AG04449 (cell line): ENCODE results near the gene MUC5B.
"Not testable (repeated sequence)": the region's sequence is repeated elsewhere in the genome, so short reads cannot be mapped to it uniquely, and the experiment has no call there.

Experiments used
- CTCF ChIA-PET: fragments of 350-600 bp; formaldehyde crosslinking; extraction: SDS; loops from one replicate; lab custom pipeline; 2021; ENCODE audit warnings: antibody characterized with exemption; lab: Yijun Ruan, JAX
- POLR2A ChIA-PET: fragments of 400-600, 350-600 bp; formaldehyde crosslinking; extraction: SDS; loops from one replicate; lab custom pipeline; 2020; ENCODE audit warnings: antibody characterized with exemption, inconsistent platforms; lab: Yijun Ruan, JAX
- DNase-seq: peaks from one replicate; pipeline ENCODE4 v3.0.0-alpha.2; 2010; ENCODE audit warnings: low read depth, low spot score
- H3K4me3 ChIP-seq: 2 replicates; pipeline ENCODE4 v1.5.1; 2011; ENCODE audit warnings: low read depth, mild to moderate bottlenecking, control low read depth, low read length
- CTCF ChIP-seq: IDR thresholded peaks from one replicate; pipeline ENCODE4 v1.5.1; 2011; ENCODE audit warnings: mild to moderate bottlenecking, moderate library complexity, low read length, control low read depth, inconsistent platforms; ENCODE audit not compliant: insufficient read depth; ENCODE audit errors: missing control alignments

The MUC5B gene

GRCh38 chr11:1180947-1181391, 41.9 kb upstream of the MUC5B start:
- TF ChIP-seq CTCF = no peak
- no peak for DNase-seq
- POLR2A ChIA-PET = no interaction called here
- H3K4me3 ChIP-seq = no peak overlapping the region
- CTCF ChIA-PET = no interaction called here

- CTCF ChIA-PET = no interaction called here
- H3K4me3 ChIP-seq = no peak overlapping the region
- TF ChIP-seq CTCF = no peak
- POLR2A ChIA-PET = no interaction called here
- DNase-seq = no peak
Observed at GRCh38 chr11:1181420-1181819, 41.4 kb upstream of the MUC5B start.

GRCh38 chr11:1181853-1182535, 40.9 kb upstream of the MUC5B start:
- DNase-seq = no peak
- ChIA-PET POLR2A (interaction anchor here (0.5 kb wide), 1 partner anchor 23 kb away, joined by 3 read pairs; no protein-coding TSS in a partner anchor), CTCF (no interaction called here)
- TF ChIP-seq CTCF = no peak
- no peak overlapping the region for H3K4me3 ChIP-seq

- POLR2A ChIA-PET, CTCF ChIA-PET, DNase-seq, H3K4me3 ChIP-seq: not testable (repeated sequence)
Observed at GRCh38 chr11:1184139-1184538, 38.7 kb upstream of the MUC5B start.

GRCh38 chr11:1188451-1189130, 34.3 kb upstream of the MUC5B start:
- H3K4me3 ChIP-seq, POLR2A ChIA-PET, DNase-seq, CTCF ChIA-PET: not testable (repeated sequence)

GRCh38 chr11:1189816-1190215, 33.0 kb upstream of the MUC5B start:
- DNase-seq, POLR2A ChIA-PET, H3K4me3 ChIP-seq, CTCF ChIA-PET: not testable (repeated sequence)

- POLR2A ChIA-PET = not testable (repeated sequence)
- CTCF ChIA-PET = interaction anchor here (1.0 kb wide), 1 partner anchor 11 kb away, joined by 3 read pairs; no protein-coding TSS in a partner anchor
Observed at GRCh38 chr11:1191786-1192470, 30.9 kb upstream of the MUC5B start.

GRCh38 chr11:1192741-1193325, 30.0 kb upstream of the MUC5B start:
- no peak for TF ChIP-seq CTCF
- POLR2A ChIA-PET = no interaction called here
- DNase-seq = no peak
- no peak overlapping the region for H3K4me3 ChIP-seq
- CTCF ChIA-PET = interaction anchor here (1.0 kb wide), 1 partner anchor 10 kb away, joined by 3 read pairs; no protein-coding TSS in a partner anchor

More at GRCh38 chr11:1191786-1192470, 30.9 kb upstream of the MUC5B start:
- not testable (repeated sequence) for DNase-seq, H3K4me3 ChIP-seq
